K562 (cell line): ENCODE results near the gene TMEM217. TPM values are rescaled to one million over a fixed set of nuclear protein-coding genes. Genes with fewer than 3 reads are reported as not detected.

Source experiments
- CAMTA2 ChIP-seq: fragments of 250-450 bp; sonication (Bioruptor Pico); conservative IDR thresholded peaks from 2 replicates; pipeline ENCODE4 v1.5.1; 2022
- CBX8 ChIP-seq: fragments of 200-600 bp; sonication (generic); IDR thresholded peaks from 2 replicates; pipeline ENCODE4 v1.6.1; 2012; ENCODE audit warnings: borderline replicate concordance, mixed run types, low read depth, mild to moderate bottlenecking, moderate library complexity, mixed read lengths, low read length, control low read depth, inconsistent platforms; ENCODE audit not compliant: poor library complexity, severe bottlenecking; ENCODE audit errors: extremely low read depth
- FOXP4 ChIP-seq: sonication (generic); formaldehyde crosslinking; IDR thresholded peaks from 2 replicates; pipeline ENCODE4 v1.8.0; 2022; ENCODE audit warnings: mild to moderate bottlenecking, missing genetic modification reagents, borderline replicate concordance
- GTF2F1 ChIP-seq: IDR thresholded peaks from 2 replicates; pipeline ENCODE4 v1.6.1; 2011; ENCODE audit warnings: low read depth, low read length, improper control_type of control experiment
- HDAC2 ChIP-seq: fragments of 450-650 bp; IDR thresholded peaks from 2 replicates; pipeline ENCODE4 v1.6.1; 2016; ENCODE audit warnings: mild to moderate bottlenecking
- HNRNPH1 ChIP-seq: fragments of 200-400 bp; formaldehyde crosslinking; optimal IDR thresholded peaks from 2 replicates; pipeline ENCODE3; 2017; ENCODE audit warnings: low read depth, mild to moderate bottlenecking, low read length, moderate library complexity
- LCOR ChIP-seq: sonication (generic); formaldehyde crosslinking; IDR thresholded peaks from 2 replicates; pipeline ENCODE4 v1.8.0; 2022; ENCODE audit warnings: mild to moderate bottlenecking, missing genetic modification reagents
- MCM2 ChIP-seq: fragments of 450-650 bp; IDR thresholded peaks from 2 replicates; pipeline ENCODE4 v1.6.1; 2017; ENCODE audit warnings: low read depth, mild to moderate bottlenecking
- MTA1 ChIP-seq: fragments of 450-650 bp; IDR thresholded peaks from 2 replicates; pipeline ENCODE4 v1.6.1; 2017; ENCODE audit warnings: borderline replicate concordance
- NCOA4 ChIP-seq: fragments of 450-650 bp; IDR thresholded peaks from 2 replicates; pipeline ENCODE4 v1.6.1; 2018; ENCODE audit warnings: mild to moderate bottlenecking; ENCODE audit not compliant: partially characterized antibody
- POLR2A ChIP-seq: fragments of 450-650 bp; conservative IDR thresholded peaks from 2 replicates; pipeline ENCODE4 v1.6.1; 2016
- RB1 ChIP-seq: fragments of 450-650 bp; IDR thresholded peaks from 2 replicates; pipeline ENCODE4 v1.6.1; 2017; ENCODE audit warnings: low read depth, mild to moderate bottlenecking
- SAFB2 ChIP-seq: fragments of 200-400 bp; formaldehyde crosslinking; IDR thresholded peaks from 2 replicates; pipeline ENCODE4 v1.6.1; 2018; ENCODE audit warnings: borderline replicate concordance, low read length, low read depth, moderate library complexity; ENCODE audit not compliant: severe bottlenecking
- SIRT6 ChIP-seq: IDR thresholded peaks from one replicate; pipeline ENCODE4 v1.6.1; 2012; ENCODE audit warnings: low read depth, mild to moderate bottlenecking, control low read depth, inconsistent platforms, low read length, moderate library complexity
- SRF ChIP-seq, 2 experiments: fragments of 250-450, 450-650 bp in 1 of 2; sonication (Bioruptor Pico) in 1 of 2; sonication (generic) in 1 of 2; formaldehyde crosslinking; IDR thresholded peaks; 2 replicates each; pipeline versions ENCODE4 v1.5.0 to v1.5.1; 2020 to 2022; ENCODE audit warnings: mild to moderate bottlenecking in 1 of 2, missing genetic modification reagents in 1 of 2
- STAT5A ChIP-seq: IDR thresholded peaks from 2 replicates; pipeline ENCODE4 v1.6.1; 2012; ENCODE audit warnings: low read length, inconsistent platforms, borderline replicate concordance
- TEAD2 ChIP-seq: fragments of 450-650 bp; IDR thresholded peaks from 2 replicates; pipeline ENCODE4 v1.6.1; 2016; ENCODE audit warnings: missing genetic modification characterization, control low read depth, missing compliant biosample characterization
- ZBTB33 ChIP-seq: sonication (generic); formaldehyde crosslinking; IDR thresholded peaks from 2 replicates; pipeline ENCODE4 v1.8.1; 2023; ENCODE audit warnings: mild to moderate bottlenecking, missing genetic modification reagents
- ZBTB49 ChIP-seq: sonication (generic); formaldehyde crosslinking; IDR thresholded peaks from 2 replicates; pipeline ENCODE4 v1.8.0; 2022; ENCODE audit warnings: missing genetic modification reagents, mild to moderate bottlenecking, borderline replicate concordance
- ZNF133 ChIP-seq: fragments of 250-450 bp; sonication (Bioruptor Pico); IDR thresholded peaks from 2 replicates; pipeline ENCODE4 v1.4.0; 2020; ENCODE audit warnings: mild to moderate bottlenecking
- ZNF239 ChIP-seq: fragments of 250-450 bp; sonication (Bioruptor Pico); IDR thresholded peaks from 2 replicates; pipeline ENCODE4 v1.4.0; 2020; ENCODE audit warnings: mild to moderate bottlenecking
- ZNF75A ChIP-seq: fragments of 450-650 bp; formaldehyde crosslinking; IDR thresholded peaks from 2 replicates; pipeline ENCODE4 v1.4.0; 2020; ENCODE audit warnings: mild to moderate bottlenecking
- polyA plus RNA-seq, 8 experiments: library from polyadenylated mRNA; depleted of rRNA in 4 of 8; stranded (reverse) in 5 of 8; unstranded in 3 of 8; fragments of >200 nt; fragmentation: Nextera tagmentation in 2 of 8; fragmentation: Illumina TruSeq in 1 of 8; extraction: Ambion mirVana in 2 of 8; extraction: Trizol in 1 of 8; gene quantifications; 2 replicates each; pipeline versions ENCODE4 v1.2.1 to v1.2.3, GENCODE V29; 2011 to 2014; ENCODE audit warnings: inconsistent platforms in 1 of 8, missing spikeins in 1 of 8
- total RNA-seq, 7 experiments: library from RNA; depleted of rRNA in 6 of 7; stranded (reverse); fragments of >200 nt in 6 of 7; fragmentation: Illumina TruSeq in 2 of 7; extraction: Trizol in 2 of 7; gene quantifications; 2 replicates each; pipeline versions ENCODE4 v1.2.1 to v1.2.3, GENCODE V29; 2011 to 2021; ENCODE audit warnings: low replicate concordance in 1 of 7

The TMEM217 gene
- total and polyA plus RNA-seq, 9 of the 15 experiments (the other 6 are each of a cell fraction or from before 2014, with no cell fraction given): 1.3 to 8.0 (median 1.9) TPM

GRCh38 chr6:37257634-37258404 lies at the start of gene TMEM217, which contains the start of gene TBC1D22B (continued):
- TF ChIP-seq CBX8 (no peak), HNRNPH1 (no peak), ZNF75A (CRISPR knock-in tag) (no peak), ZBTB33 (CRISPR knock-in tag) (no peak), RB1 (peak; percentile 87), MTA1 (no peak), MCM2 (no peak), FOXP4 (0 out of 2 replicates have a peak, but pooled peaks have one; percentile 33), HDAC2 (peak; percentile 45; the same call in 1 of the 2 replicates), SIRT6 (no peak), CAMTA2 (CRISPR knock-in tag) (no peak), STAT5A (no peak), POLR2A (peak; percentile 91), LCOR (CRISPR knock-in tag) (peak; percentile 89), TEAD2 (tag) (no peak), SRF (CRISPR knock-in tag; IDR thresholded peaks at IDR 0.05) (peak; percentile 24 to 31; a peak in 2 of 4 replicates), SAFB2 (no peak), ZBTB49 (CRISPR knock-in tag) (peak; percentile 90; the same call in 1 of the 2 replicates), ZNF133 (CRISPR knock-in tag) (no peak), NCOA4 (no peak), GTF2F1 (no peak), ZNF239 (CRISPR knock-in tag) (0 out of 2 replicates have a peak, but pooled peaks have one; percentile 26)
